Stimulated activated naive CD8-positive, alpha-beta T cell treated with anti-CD3 and anti-CD28 coated beads, Interleukin-15, Interleukin-2, amounts not matched to agents 100 ng/mL and 50 ng/mL, for 24 hours (primary cell): Measurements from ENCODE around the gene NMB.

Experiments used
- H3K27ac Mint-ChIP-seq: one replicate; pipeline ENCODE4 v1.8.0; 2021; ENCODE audit warnings: mild to moderate bottlenecking, mixed read lengths
- H3K27me3 Mint-ChIP-seq: one replicate; pipeline ENCODE4 v1.8.0; 2021; ENCODE audit warnings: mixed read lengths
- H3K36me3 Mint-ChIP-seq: one replicate; pipeline ENCODE4 v1.8.0; 2021; ENCODE audit warnings: low read depth, mixed read lengths
- H3K4me1 Mint-ChIP-seq: one replicate; pipeline ENCODE4 v1.8.0; 2021; ENCODE audit warnings: low read depth, mixed read lengths
- H3K4me3 Mint-ChIP-seq: one replicate; pipeline ENCODE4 v1.8.0; 2021; ENCODE audit warnings: mild to moderate bottlenecking, mixed read lengths
- H3K9me3 Mint-ChIP-seq: one replicate; pipeline ENCODE4 v1.8.0; 2021; ENCODE audit warnings: mixed read lengths

The NMB gene

GRCh38 chr15:84668221-84668982, 10.4 kb upstream of the NMB start:
- Mint-ChIP-seq H3K36me3 (peaks cover 48% of the 10 kb centered on the region), H3K4me3 (no peak overlapping the region), H3K9me3 (no peaks in the 10 kb centered on the region), H3K27me3 (no peaks in the 10 kb centered on the region), H3K27ac (peak overlapping the region; percentile 84), H3K4me1 (peaks cover 41% of the 10 kb centered on the region)

GRCh38 chr15:84666373-84666772, 8.4 kb upstream of the NMB start:
- H3K27ac Mint-ChIP-seq = peak overlapping the region; percentile 69
- peaks cover 42% of the 10 kb centered on the region for H3K36me3 Mint-ChIP-seq
- peaks cover 34% of the 10 kb centered on the region for H3K4me1 Mint-ChIP-seq
- no peaks in the 10 kb centered on the region for H3K27me3 Mint-ChIP-seq
- H3K4me3 Mint-ChIP-seq = no peak overlapping the region
- no peaks in the 10 kb centered on the region for H3K9me3 Mint-ChIP-seq

- peaks cover 24% of the 10 kb centered on the region for H3K4me1 Mint-ChIP-seq
- no peaks in the 10 kb centered on the region for H3K9me3 Mint-ChIP-seq
- H3K4me3 Mint-ChIP-seq = no peak overlapping the region
- no peak overlapping the region for H3K27ac Mint-ChIP-seq
- peaks cover 5% of the 10 kb centered on the region for H3K36me3 Mint-ChIP-seq
- no peaks in the 10 kb centered on the region for H3K27me3 Mint-ChIP-seq
Observed at GRCh38 chr15:84661001-84661400, 3.0 kb upstream of the NMB start.

GRCh38 chr15:84659904-84660781, 2.1 kb upstream of the NMB start:
- no peak overlapping the region for H3K4me3 Mint-ChIP-seq
- H3K9me3 Mint-ChIP-seq = no peaks in the 10 kb centered on the region
- H3K4me1 Mint-ChIP-seq = peaks cover 24% of the 10 kb centered on the region
- peaks cover 5% of the 10 kb centered on the region for H3K36me3 Mint-ChIP-seq
- H3K27ac Mint-ChIP-seq = no peak overlapping the region
- H3K27me3 Mint-ChIP-seq = no peaks in the 10 kb centered on the region

- Mint-ChIP-seq H3K27ac (peak overlapping the region; percentile 71), H3K36me3 (peaks cover under 1% of the 10 kb centered on the region), H3K4me3 (peak overlapping the region; percentile 70), H3K9me3 (no peaks in the 10 kb centered on the region), H3K4me1 (peaks cover 32% of the 10 kb centered on the region), H3K27me3 (no peaks in the 10 kb centered on the region)
Observed at GRCh38 chr15:84658788-84659411, 901 bp upstream of the NMB start.

GRCh38 chr15:84657748-84658079, 285 bp downstream of the NMB start:
- Mint-ChIP-seq H3K4me1 (peaks cover 44% of the 10 kb centered on the region), H3K36me3 (no peaks in the 10 kb centered on the region), H3K9me3 (no peaks in the 10 kb centered on the region), H3K27me3 (no peaks in the 10 kb centered on the region), H3K4me3 (peak overlapping the region; percentile 69), H3K27ac (peak overlapping the region; percentile 40)

- Mint-ChIP-seq H3K27me3 (no peaks in the 10 kb centered on the region), H3K4me3 (peak overlapping the region; percentile 69), H3K27ac (no peak overlapping the region), H3K4me1 (peaks cover 49% of the 10 kb centered on the region), H3K9me3 (no peaks in the 10 kb centered on the region), H3K36me3 (peaks cover 6% of the 10 kb centered on the region)
Observed at GRCh38 chr15:84656972-84657371, 1.0 kb downstream of the NMB start.

- H3K4me3 Mint-ChIP-seq = peak overlapping the region; percentile 97
- H3K4me1 Mint-ChIP-seq = peaks cover 52% of the 10 kb centered on the region
- peak overlapping the region; percentile 58 for H3K27ac Mint-ChIP-seq
- no peaks in the 10 kb centered on the region for H3K9me3 Mint-ChIP-seq
- H3K27me3 Mint-ChIP-seq = no peaks in the 10 kb centered on the region
- H3K36me3 Mint-ChIP-seq = peaks cover 16% of the 10 kb centered on the region
Observed at GRCh38 chr15:84654689-84655453, 3.1 kb downstream of the NMB start.

- H3K4me1 Mint-ChIP-seq = peaks cover 45% of the 10 kb centered on the region
- no peaks in the 10 kb centered on the region for H3K27me3 Mint-ChIP-seq
- H3K27ac Mint-ChIP-seq = peak within 1 kb of the TSS; percentile 95
- H3K9me3 Mint-ChIP-seq = no peaks in the 10 kb centered on the region
- H3K36me3 Mint-ChIP-seq = peaks cover 18% of the 10 kb centered on the region
- peak within 1 kb of the TSS; percentile 97 for H3K4me3 Mint-ChIP-seq
Observed at GRCh38 chr15:84653910-84654688, 3.9 kb downstream of the NMB start, which contains the start of gene WDR73. TSS of gene WDR73 (minus strand) at chr15:84654283. CDS start at chr15:84654274, 9 bp downstream.

- Mint-ChIP-seq H3K27me3 (no peaks in the 10 kb centered on the region), H3K4me1 (peaks cover 39% of the 10 kb centered on the region), H3K4me3 (peak overlapping the region; percentile 97), H3K9me3 (no peaks in the 10 kb centered on the region), H3K36me3 (peaks cover 22% of the 10 kb centered on the region), H3K27ac (peak overlapping the region; percentile 95)
Observed at GRCh38 chr15:84653584-84653909, 4.5 kb downstream of the NMB start.

GRCh38 chr15:84649706-84650105, 8.3 kb downstream of the NMB start:
- Mint-ChIP-seq H3K4me1 (peaks cover 36% of the 10 kb centered on the region), H3K27ac (no peak overlapping the region), H3K27me3 (no peaks in the 10 kb centered on the region), H3K9me3 (no peaks in the 10 kb centered on the region), H3K4me3 (no peak overlapping the region), H3K36me3 (peaks cover 55% of the 10 kb centered on the region)

- peaks cover 28% of the 10 kb centered on the region for H3K4me1 Mint-ChIP-seq
- H3K36me3 Mint-ChIP-seq = peaks cover 61% of the 10 kb centered on the region
- H3K9me3 Mint-ChIP-seq = no peaks in the 10 kb centered on the region
Observed at GRCh38 chr15:84648539-84648938, 9.5 kb downstream of the NMB start.

GRCh38 chr15:84647726-84648125, 10.3 kb downstream of the NMB start:
- Mint-ChIP-seq H3K4me1 (peaks cover 21% of the 10 kb centered on the region), H3K27ac (peak overlapping the region; percentile 57), H3K27me3 (no peaks in the 10 kb centered on the region), H3K4me3 (no peak overlapping the region), H3K9me3 (no peaks in the 10 kb centered on the region), H3K36me3 (peaks cover 67% of the 10 kb centered on the region)

More at GRCh38 chr15:84648539-84648938, 9.5 kb downstream of the NMB start:
- Mint-ChIP-seq H3K4me3 (no peak overlapping the region), H3K27ac (peak overlapping the region; percentile 53), H3K27me3 (no peaks in the 10 kb centered on the region)

GRCh38 chr15:84645997-84646396, 12.0 kb downstream of the NMB start:
- Mint-ChIP-seq H3K4me1 (peaks cover 12% of the 10 kb centered on the region), H3K36me3 (peaks cover 65% of the 10 kb centered on the region), H3K9me3 (no peaks in the 10 kb centered on the region), H3K27ac (no peak overlapping the region), H3K4me3 (no peak overlapping the region), H3K27me3 (no peaks in the 10 kb centered on the region)
